GM20431 (cell line): Measurements from ENCODE around the gene FSTL4.
"Not testable (repeated sequence)": the region's sequence is repeated elsewhere in the genome, so short reads cannot be mapped to it uniquely, and the experiment has no call there.

Source experiments
- in situ Hi-C: fragments of 300-500 bp; cut with MseI, MboI; formaldehyde crosslinking; loops from one replicate; pipeline ENCODE4 v1.15.0; 2020; ENCODE audit warnings: low sequenced_read_pairs; ENCODE audit not compliant: unreplicated experiment

Gene FSTL4

GRCh38 chr5:133562554-133562953 lies 49.8 kb downstream of the FSTL4 start:
- in situ Hi-C loops: no loop called here

- in situ Hi-C loops: no loop called here
Measured at GRCh38 chr5:133559960-133560359, 52.4 kb downstream of the FSTL4 start.

- in situ Hi-C loops: no loop called here
Measured at GRCh38 chr5:133556551-133556950, 55.8 kb downstream of the FSTL4 start.

- in situ Hi-C loops: no loop called here
Measured at GRCh38 chr5:133554279-133554678, 58.1 kb downstream of the FSTL4 start.

GRCh38 chr5:133552925-133553525 lies 59.3 kb downstream of the FSTL4 start:
- in situ Hi-C loops: no loop called here

- in situ Hi-C loops: no loop called here
Measured at GRCh38 chr5:133546500-133546899, 65.8 kb downstream of the FSTL4 start.

- in situ Hi-C loops: no loop called here
Measured at GRCh38 chr5:133544346-133544745, 68.0 kb downstream of the FSTL4 start.

GRCh38 chr5:133539818-133540217 lies 72.5 kb downstream of the FSTL4 start:
- in situ Hi-C loops: no loop called here

GRCh38 chr5:133538718-133539117 lies 73.6 kb downstream of the FSTL4 start:
- in situ Hi-C loops: no loop called here

- in situ Hi-C loops: not testable (repeated sequence)
Measured at GRCh38 chr5:133535241-133535929, 77.0 kb downstream of the FSTL4 start.

GRCh38 chr5:133534566-133534965 lies 77.8 kb downstream of the FSTL4 start:
- in situ Hi-C loops: no loop called here

- in situ Hi-C loops: no loop called here
Measured at GRCh38 chr5:133533541-133533940, 78.8 kb downstream of the FSTL4 start.

GRCh38 chr5:133531594-133531993 lies 80.7 kb downstream of the FSTL4 start:
- in situ Hi-C loops: no loop called here

GRCh38 chr5:133531178-133531577 lies 81.2 kb downstream of the FSTL4 start:
- in situ Hi-C loops: no loop called here

GRCh38 chr5:133530270-133530669 lies 82.1 kb downstream of the FSTL4 start:
- in situ Hi-C loops: no loop called here

GRCh38 chr5:133528841-133529240 lies 83.5 kb downstream of the FSTL4 start:
- in situ Hi-C loops: no loop called here

- in situ Hi-C loops: no loop called here
Measured at GRCh38 chr5:133527311-133527710, 85.0 kb downstream of the FSTL4 start.

- in situ Hi-C loops: no loop called here
Measured at GRCh38 chr5:133526368-133526767, 86.0 kb downstream of the FSTL4 start.

GRCh38 chr5:133525126-133525525 lies 87.2 kb downstream of the FSTL4 start:
- in situ Hi-C loops: no loop called here

GRCh38 chr5:133524666-133525065 lies 87.7 kb downstream of the FSTL4 start:
- in situ Hi-C loops: no loop called here

- in situ Hi-C loops: no loop called here
Measured at GRCh38 chr5:133523961-133524586, 88.3 kb downstream of the FSTL4 start.
